NCI-H774 (cell line): ENCODE measurements around the gene TEX48.

Experiments used
- DNase-seq: peaks from one replicate; lab custom pipeline; 2025; lab: John Stamatoyannopoulos, UW

The TEX48 gene

DNA sequence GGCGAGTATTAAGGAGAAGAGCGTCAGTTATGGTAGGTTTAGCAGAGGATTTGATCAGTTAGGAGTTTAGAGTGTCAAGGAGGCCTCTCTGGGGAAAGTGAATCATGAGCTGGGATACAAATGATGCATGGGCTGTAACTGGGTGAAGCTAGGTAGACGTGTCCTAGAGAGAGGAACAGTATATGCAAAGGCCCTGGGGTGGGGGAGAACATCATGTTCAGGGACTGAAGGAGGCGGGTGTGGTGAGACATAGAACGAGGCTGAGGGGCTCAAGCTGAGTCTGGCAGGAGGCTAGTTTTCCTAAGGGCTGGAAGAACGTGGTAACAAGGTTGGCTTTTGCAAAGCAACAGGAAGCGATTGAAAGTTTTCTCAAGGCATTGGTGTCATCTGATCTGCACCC lies 60.4 kb downstream of the TEX48 start:
- DNase-seq, result no peak

DNA sequence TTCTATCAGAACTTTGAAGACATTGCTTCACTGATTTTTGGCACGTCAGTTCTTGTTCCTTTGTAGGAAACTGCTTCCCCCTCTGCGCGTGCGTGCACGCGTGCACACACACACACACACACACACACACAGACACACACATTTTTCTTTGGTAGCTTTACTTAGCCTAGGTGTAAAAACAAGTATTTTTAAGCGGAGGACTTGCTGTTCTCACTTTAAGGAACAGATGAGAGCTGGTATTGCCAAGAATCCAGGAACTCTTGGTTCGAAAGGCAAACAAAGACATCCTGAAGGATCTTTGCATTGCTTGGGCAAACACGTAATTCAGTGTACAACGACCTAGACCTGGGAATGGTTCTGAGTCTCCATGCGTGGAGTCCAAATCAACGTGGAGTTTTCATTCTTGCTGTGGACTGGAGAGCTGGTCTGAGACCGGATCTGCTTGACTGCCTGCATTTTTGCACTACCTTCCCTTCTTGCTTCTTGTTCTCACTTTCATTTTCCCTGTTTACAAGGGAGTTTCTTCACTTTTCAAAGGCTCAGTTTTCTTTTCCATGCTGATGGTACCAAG lies 62.7 kb downstream of the TEX48 start:
- no peak for DNase-seq

DNA sequence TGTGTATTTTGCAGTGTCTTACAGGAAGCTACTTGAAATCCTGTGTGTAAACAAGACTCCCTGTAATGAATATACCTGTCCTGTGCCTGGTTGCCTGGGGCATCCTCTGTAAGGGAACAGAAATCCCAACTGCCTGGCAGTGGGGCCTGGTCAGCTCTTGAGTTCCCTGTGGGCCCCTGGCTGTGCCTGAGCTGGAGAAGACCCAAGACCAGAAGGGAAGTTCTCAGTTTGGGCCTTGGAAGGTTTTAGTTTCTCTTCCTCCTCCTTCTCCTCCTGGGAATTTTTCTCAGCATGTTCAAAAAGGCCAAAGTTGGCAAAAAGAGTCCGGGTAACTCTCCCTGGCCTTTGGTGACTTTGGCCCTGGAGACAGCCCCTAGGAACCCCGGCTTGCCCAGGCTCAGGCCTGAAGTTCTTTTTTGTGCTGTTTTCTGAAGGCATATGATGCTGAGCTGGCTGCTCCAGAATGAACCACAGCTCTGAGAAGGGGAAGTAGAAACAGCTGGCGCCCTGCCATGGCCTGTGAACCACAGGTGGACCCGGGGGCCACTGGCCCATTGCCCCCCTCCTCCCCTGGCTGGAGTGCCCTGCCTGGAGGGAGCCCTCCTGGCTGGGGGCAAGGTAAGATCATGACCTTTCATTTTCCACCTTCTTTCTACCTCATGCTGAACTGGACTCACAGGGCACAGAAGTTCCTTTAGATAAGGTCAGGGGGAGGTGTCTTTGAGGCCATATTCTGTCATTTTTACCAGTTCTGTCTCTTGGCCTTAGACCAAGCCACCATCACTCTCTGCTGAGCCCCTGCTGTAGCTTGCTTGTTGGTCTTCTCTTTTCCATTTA lies 65.1 kb downstream of the TEX48 start:
- DNase-seq, result no peak
